Left lobe of liver (tissue), 2 donors: ENCODE measurements around the gene S100A11. TPM values are rescaled to one million over a fixed set of nuclear protein-coding genes. Genes with fewer than 3 reads are reported as not detected.

Experiments used
- ATAC-seq: fragments of 200-7000 bp; cut with Tn5 transposase; one replicate; pipeline ENCODE4 v1.9.1; 2020; ENCODE audit warnings: mild to moderate bottlenecking, moderate library complexity
- DNase-seq: peaks from one replicate; pipeline ENCODE4 v3.0.0-alpha.2; 2020; ENCODE audit warnings: low spot score
- total RNA-seq: library from RNA; stranded (reverse); gene quantifications from one replicate; pipeline ENCODE4 v1.2.1, GENCODE V29; 2021
- donor health status: DM: no; HTN: no; CAD: no; lungs with moderate emphysema.
- donor health status: DM: no; HTN: yes; CAD: no.

S100A11 gene
- total RNA-seq, 1 donor from 2014 or later, result 14.0 TPM

DNA sequence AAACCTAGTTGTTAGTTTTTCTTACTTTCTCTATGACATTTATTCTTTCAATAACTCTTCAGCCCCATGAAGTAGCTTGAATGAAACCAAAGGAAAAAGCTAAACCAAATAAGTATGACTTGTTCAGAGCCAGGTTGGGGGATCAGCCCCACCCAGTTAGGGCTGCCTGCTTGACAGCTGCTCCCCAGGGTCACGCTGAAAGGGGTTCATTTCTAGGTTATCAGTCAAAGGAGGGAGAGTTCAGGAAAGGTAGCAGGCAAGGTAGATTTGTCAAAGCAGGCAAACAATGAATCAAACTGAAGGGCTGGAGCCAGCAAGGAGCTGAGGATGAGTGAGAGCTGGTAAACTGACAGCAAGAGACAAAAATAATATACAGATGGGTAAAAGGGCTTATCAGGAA is 3.1 kb upstream of the S100A11 start:
- ATAC-seq (no peak), DNase-seq (no peak)

GRCh38 chr1:152039461-152039860 is 2.7 kb upstream of the S100A11 start:
- DNase-seq (no peak), ATAC-seq (no peak)

DNA sequence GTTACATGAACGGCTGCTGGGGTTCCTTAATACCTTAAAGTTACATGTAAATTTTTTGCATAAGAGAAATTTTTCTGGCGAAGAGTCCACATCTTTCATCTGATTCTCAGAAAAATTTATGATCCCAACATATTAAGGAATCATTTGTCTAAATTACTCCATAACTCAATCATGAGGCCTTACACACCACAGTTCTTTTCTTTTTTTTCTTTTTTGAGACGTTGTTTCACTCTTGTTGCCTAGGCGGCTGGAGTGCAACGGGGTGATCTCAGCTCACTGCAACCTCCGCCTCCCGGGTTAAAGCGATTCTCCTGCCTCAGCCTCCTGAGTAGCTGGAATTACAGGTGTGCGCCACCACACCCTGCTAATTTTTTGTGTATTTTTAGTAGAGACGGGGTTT is 2.1 kb upstream of the S100A11 start:
- DNase-seq, result no peak
- no peak for ATAC-seq

- ATAC-seq, result no peak
- DNase-seq, result no peak
Observed at GRCh38 chr1:152035539-152036266, 1.1 kb downstream of the S100A11 start.

DNA sequence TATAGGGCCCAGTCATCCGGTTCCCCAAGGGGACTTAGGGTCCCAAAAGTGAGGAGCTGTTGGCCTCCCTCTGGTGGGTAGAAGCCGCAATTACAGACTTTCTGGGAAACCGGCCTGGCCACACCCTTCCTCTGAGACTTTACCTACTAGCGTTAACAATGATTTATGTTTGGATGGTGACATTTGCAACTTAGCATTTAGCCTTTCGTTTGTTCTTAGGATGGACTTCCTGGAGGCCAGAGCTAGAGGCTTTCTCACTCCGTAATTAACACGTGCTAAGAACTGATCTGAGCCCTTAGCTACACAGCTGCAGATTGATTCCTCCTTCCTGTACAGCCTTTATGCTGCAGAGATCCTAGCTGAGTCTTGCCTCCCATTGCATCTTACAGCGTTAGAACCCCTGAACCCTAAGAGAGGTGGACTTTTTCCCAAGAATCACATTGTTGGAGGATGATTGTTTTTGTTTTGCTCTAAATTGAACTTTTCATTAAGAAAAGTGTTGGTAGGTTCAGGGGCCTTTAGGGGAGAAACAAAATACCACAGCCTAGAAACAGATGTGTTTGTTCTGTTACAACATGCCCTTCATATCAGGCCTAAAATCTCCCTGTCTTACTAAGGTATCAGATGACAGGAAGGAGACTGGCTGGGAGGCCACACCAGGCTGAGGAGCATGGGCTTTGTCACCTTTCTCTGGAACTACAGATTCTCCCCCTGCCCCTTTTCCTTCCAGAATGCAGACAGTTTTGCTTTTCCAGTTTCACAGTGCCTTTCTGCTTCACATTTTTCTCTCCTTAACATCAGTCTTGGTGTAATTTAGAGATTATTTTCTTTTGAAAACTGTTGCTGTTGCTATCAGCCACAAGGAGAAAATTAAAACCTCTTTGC is 1.9 kb downstream of the S100A11 start:
- ATAC-seq, result peak; percentile 40
- no peak for DNase-seq

DNA sequence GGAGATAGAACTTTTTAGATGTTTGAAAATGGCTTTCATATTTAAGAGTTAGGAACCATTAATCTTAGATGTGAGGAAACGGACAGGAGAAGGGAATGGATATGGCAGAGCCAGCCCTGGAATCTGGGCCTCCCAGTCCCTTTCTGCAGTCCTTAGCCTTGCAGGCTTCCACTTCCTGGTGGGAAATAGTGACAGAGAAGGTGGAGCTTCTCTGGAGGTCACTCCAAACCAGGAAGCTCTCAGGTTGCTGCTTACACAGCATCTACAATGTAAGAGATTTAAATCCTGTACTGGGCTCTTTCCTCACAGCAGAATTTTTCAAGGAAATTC is 2.5 kb downstream of the S100A11 start:
- ATAC-seq (peak; percentile 21), DNase-seq (no peak)

DNA sequence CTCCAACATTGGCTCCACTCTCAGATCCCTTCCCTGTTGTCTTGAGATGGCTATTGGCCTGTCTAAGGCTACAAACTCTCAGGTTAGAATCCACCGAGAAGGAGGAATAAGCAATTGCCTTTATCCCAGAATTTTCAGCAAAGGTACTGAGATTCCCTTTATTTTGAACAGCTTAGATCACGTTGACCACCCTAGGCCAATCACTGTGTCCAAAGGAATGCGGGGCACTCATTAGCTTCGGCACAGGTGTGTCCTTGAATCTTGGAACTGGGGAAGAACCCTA is 6.9 kb downstream of the S100A11 start:
- no peak for DNase-seq
- no peak for ATAC-seq

- ATAC-seq (no peak), DNase-seq (no peak)
Observed at GRCh38 chr1:152029144-152029928, 7.5 kb downstream of the S100A11 start.

DNA sequence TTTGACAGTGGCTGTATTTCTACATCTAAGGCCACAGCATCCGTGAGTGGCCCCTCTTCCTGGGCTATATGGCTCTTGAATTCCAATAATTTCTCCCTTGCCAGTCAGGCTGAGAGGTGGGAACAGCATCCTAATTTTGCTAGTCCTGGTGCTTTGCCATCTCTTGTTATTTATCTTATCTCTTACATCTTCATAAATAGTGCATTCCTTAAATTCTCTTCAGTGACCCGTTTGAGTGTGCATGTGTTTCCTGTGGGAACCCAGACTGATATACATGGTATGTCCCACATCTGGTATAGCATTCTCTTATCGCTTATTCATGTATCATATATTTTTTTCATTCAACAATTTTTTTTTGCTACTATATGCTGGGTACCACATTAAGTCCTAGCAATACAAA is 9.9 kb downstream of the S100A11 start:
- DNase-seq (no peak), ATAC-seq (no peak)

GRCh38 chr1:152024223-152024622 is 12.6 kb downstream of the S100A11 start:
- ATAC-seq (no peak), DNase-seq (no peak)

DNA sequence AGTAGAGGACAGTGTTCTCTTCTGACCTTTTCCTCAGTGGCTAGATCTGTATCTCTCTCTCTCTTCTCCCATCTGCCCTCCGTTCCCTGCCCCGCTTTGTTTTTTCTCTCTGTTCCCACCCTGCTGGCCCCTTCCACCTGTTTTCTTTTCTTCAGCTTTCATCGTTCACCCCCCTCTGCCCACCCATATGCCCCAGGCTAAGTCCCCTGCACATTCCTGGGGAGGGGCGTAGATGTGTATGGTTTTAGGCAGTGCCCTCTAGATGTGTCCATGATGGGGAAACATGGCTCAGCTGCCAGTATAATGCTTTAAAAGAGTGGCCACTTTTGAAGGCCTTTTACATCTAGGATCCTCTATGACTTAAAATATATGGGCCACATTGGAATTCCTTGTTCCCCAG is 13.6 kb downstream of the S100A11 start:
- DNase-seq (no peak), ATAC-seq (no peak)

DNA sequence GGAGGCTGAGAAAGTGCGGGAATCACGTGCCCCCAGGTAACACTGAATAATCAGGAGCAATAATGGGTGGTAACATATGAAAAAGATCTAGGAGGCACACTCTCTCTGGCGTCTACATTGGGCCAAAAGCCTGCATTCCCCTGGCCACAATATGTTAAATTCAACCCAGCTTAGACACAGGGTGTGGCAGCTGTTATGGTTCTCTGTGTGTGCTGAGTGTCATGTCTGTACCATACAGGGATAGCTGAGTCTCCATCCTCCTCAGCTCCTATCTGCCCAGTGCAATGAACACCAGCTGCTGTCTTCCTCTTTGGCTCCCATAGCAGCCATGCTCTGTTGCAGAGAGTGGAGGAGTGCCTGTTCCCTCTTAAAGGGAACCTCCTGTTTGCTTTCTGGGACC is 14.3 kb downstream of the S100A11 start:
- ATAC-seq (no peak), DNase-seq (no peak)

DNA sequence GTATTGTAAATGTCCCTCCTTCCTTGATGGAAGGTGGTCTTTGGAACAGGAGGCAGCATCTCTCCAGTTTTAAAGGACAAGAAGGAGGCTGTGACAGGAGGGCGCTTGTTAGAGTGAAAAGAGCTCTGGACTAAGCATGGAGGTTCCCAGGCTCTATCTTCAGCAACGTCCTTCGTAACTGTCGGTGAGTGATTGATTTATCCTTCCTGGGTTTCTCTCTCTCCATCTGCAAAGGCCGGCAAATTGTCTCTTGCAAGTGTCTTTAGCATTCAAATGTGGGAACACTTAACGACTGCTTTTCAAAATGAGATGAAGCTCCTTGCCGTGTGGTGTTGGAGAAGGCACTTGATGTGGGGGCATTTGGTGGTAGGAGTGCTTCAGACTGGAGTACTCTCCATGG is 15.2 kb downstream of the S100A11 start:
- ATAC-seq (no peak), DNase-seq (no peak)

- DNase-seq (no peak), ATAC-seq (no peak)
Observed at GRCh38 chr1:152020849-152021248, 16.0 kb downstream of the S100A11 start.

DNA sequence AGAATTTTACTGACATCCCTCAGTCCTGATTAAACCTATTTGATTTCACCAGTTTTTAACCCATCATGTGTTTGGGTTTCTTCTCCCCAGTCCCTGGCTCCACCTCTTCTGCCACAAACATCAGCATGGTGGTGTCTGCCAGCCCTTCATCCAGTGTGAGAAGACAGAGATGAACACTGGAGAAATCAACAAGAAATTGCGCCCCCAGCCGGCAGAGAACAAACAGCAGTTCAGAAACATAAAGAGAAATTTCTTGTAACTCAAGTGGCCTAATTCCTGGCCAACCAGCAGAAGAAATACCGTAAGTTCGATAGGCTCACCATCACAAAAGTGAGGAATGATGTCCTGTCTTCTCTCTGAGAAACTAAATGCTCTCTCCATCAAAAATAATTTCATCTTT is 18.3 kb downstream of the S100A11 start:
- DNase-seq (no peak), ATAC-seq (no peak)

- ATAC-seq (no peak), DNase-seq (no peak)
Observed at GRCh38 chr1:152015766-152016165, 21.0 kb downstream of the S100A11 start.

DNA sequence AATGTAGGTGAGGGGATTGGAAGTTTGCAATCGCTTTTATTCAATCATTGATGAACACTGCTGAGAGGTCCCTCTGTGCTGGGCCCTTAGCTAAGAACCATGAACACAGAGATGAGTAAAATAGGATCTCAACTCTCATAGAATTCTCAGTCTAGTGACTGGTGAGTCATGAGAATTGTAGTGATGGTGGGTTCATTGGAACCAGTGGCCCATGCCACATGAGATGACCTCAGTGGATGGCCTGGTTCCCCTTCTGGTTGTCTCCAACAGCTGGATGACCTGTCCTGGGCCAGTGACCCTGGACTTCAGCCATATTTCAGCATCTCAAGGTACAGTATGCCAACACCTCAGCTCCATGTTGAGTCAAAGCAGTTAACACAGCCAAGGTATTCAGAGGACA is 21.9 kb downstream of the S100A11 start:
- no peak for ATAC-seq
- no peak for DNase-seq

DNA sequence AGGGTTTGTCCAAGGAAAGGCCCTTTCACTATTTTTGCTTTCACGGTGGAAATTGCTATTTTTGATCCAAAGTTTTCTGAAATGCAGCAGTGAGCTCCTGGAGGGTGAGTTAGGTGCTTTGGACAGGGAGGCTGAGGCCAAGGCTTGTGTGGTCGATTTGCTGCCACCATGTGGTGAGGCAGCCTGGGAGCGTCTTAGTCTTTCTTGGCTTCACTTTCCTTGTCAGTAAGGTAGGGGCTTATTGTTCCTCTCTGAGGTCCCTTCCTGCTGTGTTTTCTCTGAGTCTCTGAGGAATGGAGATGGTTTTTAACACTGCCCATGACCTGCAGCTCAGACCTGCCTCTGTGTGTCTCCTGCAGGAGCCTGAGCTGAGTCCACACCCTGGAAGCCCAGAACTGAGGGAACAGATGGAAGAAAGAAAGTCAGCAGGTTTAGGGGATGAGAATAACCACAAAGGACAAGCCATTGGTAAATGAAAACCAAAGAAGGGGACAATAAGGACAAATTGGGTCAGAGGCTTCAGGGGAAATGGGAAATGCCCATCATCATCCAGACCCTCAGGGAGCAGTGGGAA is 23.1 kb downstream of the S100A11 start:
- ATAC-seq (peak; percentile 59), DNase-seq (no peak)

DNA sequence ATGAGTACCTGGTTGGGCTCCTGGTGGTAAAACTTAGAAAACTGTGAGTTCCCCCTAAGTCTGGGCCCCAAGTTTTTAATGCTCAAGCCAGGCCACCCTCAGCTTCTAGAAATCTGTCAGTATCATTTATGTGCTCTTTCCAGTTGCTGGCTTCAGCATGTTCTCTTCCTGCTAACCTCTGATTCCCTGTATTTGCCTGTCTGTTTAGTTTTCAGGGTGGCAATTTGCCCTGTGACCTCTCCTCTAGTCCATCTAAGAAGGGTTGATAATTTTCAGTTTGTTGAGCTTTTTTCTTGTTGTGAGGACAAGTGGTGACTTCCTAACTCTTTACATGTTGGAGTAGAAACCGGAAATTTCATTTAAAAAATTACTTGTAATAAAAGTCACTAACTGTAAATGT is 27.1 kb downstream of the S100A11 start:
- ATAC-seq (peak; percentile 92), DNase-seq (no peak)

GRCh38 chr1:152007047-152007446 is 29.8 kb downstream of the S100A11 start:
- no peak for ATAC-seq
- DNase-seq, result no peak

DNA sequence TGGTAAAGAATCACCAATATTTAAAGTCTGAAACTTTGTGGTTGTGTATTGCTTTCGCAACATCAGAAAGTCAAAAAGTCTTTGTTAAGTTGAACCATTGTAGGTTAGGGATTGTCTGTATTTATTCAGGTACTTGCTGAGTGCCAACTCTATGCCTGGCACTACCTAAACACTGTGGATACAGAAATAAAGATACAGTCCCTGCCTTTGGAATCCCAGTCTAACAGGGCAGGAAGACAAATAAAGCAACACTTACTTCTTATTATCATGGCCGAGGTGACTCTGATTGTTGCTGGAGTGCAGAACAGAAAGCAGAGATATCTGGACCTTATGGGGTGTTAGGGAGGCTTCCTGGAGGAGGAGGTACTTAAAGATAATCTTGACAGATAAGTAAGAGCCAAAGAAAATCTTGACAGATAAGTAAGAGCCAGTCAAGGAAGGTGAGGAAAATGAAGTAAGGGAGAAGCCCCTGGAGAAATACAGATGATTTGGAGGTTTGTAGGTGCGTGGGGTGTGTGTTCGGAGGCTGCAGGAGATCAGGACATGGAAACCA is 31.4 kb downstream of the S100A11 start:
- ATAC-seq (peak; percentile 50), DNase-seq (no peak)
